H1 (cell line): ENCODE measurements around the gene SLC12A7. TPM values are rescaled to one million over a fixed set of nuclear protein-coding genes. Genes with fewer than 3 reads are reported as not detected.

Experiments used
- CTCF ChIA-PET: fragments of 300-600 bp; sonication (Branson Sonifier 250); formaldehyde crosslinking; loops from one replicate; lab custom pipeline; 2021; ENCODE audit not compliant: partially characterized antibody; lab: Charles Lee
- POLR2A ChIA-PET: fragments of 300-600 bp; sonication (Branson Sonifier 250); formaldehyde crosslinking; loops from one replicate; lab custom pipeline; 2021; ENCODE audit warnings: inconsistent platforms; ENCODE audit not compliant: partially characterized antibody; lab: Charles Lee
- DNase-seq, 2 experiments: peaks; one replicate each; pipeline versions ENCODE4 v3.0.0 to v3.0.0-alpha.2; 2010 to 2022; ENCODE audit warnings: low spot score in 2 of 2, low read depth in 1 of 2, mixed read lengths in 1 of 2
- FAIRE-seq: peaks from 2 replicates; lab custom pipeline; 2011; peaks lifted over from hg19 to GRCh38; lab: Jason Lieb, UNC
- H2AFZ ChIP-seq: 2 replicates; pipeline ENCODE4 v1.8.1; 2012; ENCODE audit warnings: low read length, inconsistent platforms
- H2AK5ac ChIP-seq: 2 replicates; pipeline ENCODE4 v1.6.1; 2013; ENCODE audit warnings: low read depth, low read length
- H2BK120ac ChIP-seq: replicated peaks from 2 replicates; pipeline ENCODE3; 2013; ENCODE audit warnings: low read depth, low read length, inconsistent platforms
- H2BK12ac ChIP-seq: 2 replicates; pipeline ENCODE4 v1.6.1; 2013; ENCODE audit warnings: low read depth, low read length
- H2BK15ac ChIP-seq: 2 replicates; pipeline ENCODE4 v1.6.1; 2013; ENCODE audit warnings: low read length
- H2BK20ac ChIP-seq: 2 replicates; pipeline ENCODE4 v1.6.1; 2013; ENCODE audit warnings: low read length
- H2BK5ac ChIP-seq: 2 replicates; pipeline ENCODE4 v1.6.1; 2013; ENCODE audit warnings: low read depth, low read length
- H3K14ac ChIP-seq: 2 replicates; pipeline ENCODE4 v1.6.1; 2013; ENCODE audit warnings: inconsistent platforms; ENCODE audit not compliant: insufficient read length
- H3K18ac ChIP-seq: 2 replicates; pipeline ENCODE4 v1.6.1; 2013; ENCODE audit warnings: low read length; ENCODE audit errors: extremely low read depth
- H3K23ac ChIP-seq: 2 replicates; pipeline ENCODE4 v1.6.1; 2013; ENCODE audit warnings: inconsistent platforms; ENCODE audit not compliant: insufficient read length
- H3K23me2 ChIP-seq: 2 replicates; pipeline ENCODE4 v1.6.1; 2013; ENCODE audit warnings: low read depth, low read length
- H3K27ac ChIP-seq: 2 replicates; pipeline ENCODE4 v1.6.1; 2011; ENCODE audit warnings: low read depth, low read length, inconsistent platforms
- H3K27me3 ChIP-seq, 4 experiments: replicated peaks in 1 of 4; 1 replicate in 1 of 4; 2 replicates in 3 of 4; pipeline versions ENCODE4 v1.6.1 to v1.8.1; 2011 to 2013; ENCODE audit warnings: low read length in 3 of 4, mild to moderate bottlenecking in 3 of 4, inconsistent platforms in 2 of 4, mixed read lengths in 2 of 4, moderate library complexity in 1 of 4; ENCODE audit not compliant: control insufficient read depth in 3 of 4, insufficient read depth in 3 of 4; ENCODE audit errors: extremely low read depth in 1 of 4
- H3K36me3 ChIP-seq, 4 experiments: 2 replicates each; pipeline versions ENCODE4 v1.6.1 to v1.8.1; 2011 to 2013; ENCODE audit warnings: mild to moderate bottlenecking in 4 of 4, low read length in 3 of 4, moderate library complexity in 2 of 4, control low read depth in 1 of 4, inconsistent platforms in 1 of 4; ENCODE audit not compliant: insufficient read depth in 4 of 4, control insufficient read depth in 2 of 4
- H3K4ac ChIP-seq: replicated peaks from 2 replicates; pipeline ENCODE3; 2013; ENCODE audit warnings: low read length, low read depth, mixed read lengths, inconsistent platforms; ENCODE audit not compliant: insufficient read length
- H3K4me1 ChIP-seq, 4 experiments: replicated peaks in 1 of 4; 1 replicate in 1 of 4; 2 replicates in 3 of 4; pipeline versions ENCODE4 v1.6.1 to v1.8.1; 2011 to 2013; ENCODE audit warnings: low read length in 3 of 4, inconsistent platforms in 2 of 4, mixed read lengths in 1 of 4; ENCODE audit not compliant: insufficient read depth in 4 of 4, control insufficient read depth in 3 of 4
- H3K4me2 ChIP-seq, 2 experiments: 2 replicates each; pipeline versions ENCODE4 v1.6.1 to v1.8.1; 2011 to 2013; ENCODE audit warnings: low read depth in 2 of 2, low read length in 2 of 2, control low read depth in 1 of 2, inconsistent platforms in 1 of 2, mild to moderate bottlenecking in 1 of 2; ENCODE audit not compliant: insufficient read depth in 1 of 2
- H3K4me3 ChIP-seq, 4 experiments: fragments of 200-600, 300-600 bp in 1 of 4; sonication (generic), shearing (Covaris generic), sonication (Bioruptor Twin) in 1 of 4; 2 replicates each; pipeline versions ENCODE4 v1.5.1 to v1.8.1; 2011 to 2016; ENCODE audit warnings: low read length in 4 of 4, low read depth in 3 of 4, control low read depth in 2 of 4, inconsistent platforms in 2 of 4, mild to moderate bottlenecking in 2 of 4, mixed read lengths in 1 of 4, moderate library complexity in 1 of 4; ENCODE audit not compliant: insufficient read depth in 2 of 4; ENCODE audit errors: extremely low read depth in 1 of 4
- H3K56ac ChIP-seq: replicated peaks from 2 replicates; pipeline ENCODE3; 2013; ENCODE audit warnings: low read depth, mild to moderate bottlenecking, mixed read lengths, low read length, inconsistent platforms; ENCODE audit not compliant: insufficient read length
- H3K79me1 ChIP-seq: 2 replicates; pipeline ENCODE4 v1.6.1; 2013; ENCODE audit warnings: low read depth, low read length, control low read depth
- H3K79me2 ChIP-seq, 2 experiments: 2 replicates each; pipeline versions ENCODE4 v1.6.1 to v1.8.1; 2012 to 2013; ENCODE audit warnings: low read length in 2 of 2, mild to moderate bottlenecking in 2 of 2, inconsistent platforms in 1 of 2; ENCODE audit not compliant: insufficient read depth in 2 of 2, control insufficient read depth in 1 of 2
- H3K9ac ChIP-seq, 4 experiments: replicated peaks in 1 of 4; 1 replicate in 1 of 4; 2 replicates in 3 of 4; pipeline versions ENCODE4 v1.6.1 to v1.8.1; 2011 to 2013; ENCODE audit warnings: low read depth in 3 of 4, low read length in 3 of 4, control low read depth in 2 of 4, mild to moderate bottlenecking in 2 of 4, moderate library complexity in 2 of 4, inconsistent platforms in 1 of 4; ENCODE audit errors: extremely low read depth in 1 of 4
- H3K9me3 ChIP-seq, 2 experiments: 2 replicates each; pipeline versions ENCODE4 v1.6.1 to v1.8.1; 2012 to 2013; ENCODE audit warnings: mild to moderate bottlenecking in 2 of 2, moderate library complexity in 2 of 2, control low read depth in 1 of 2, inconsistent platforms in 1 of 2, low read depth in 1 of 2, low read length in 1 of 2, mixed read lengths in 1 of 2; ENCODE audit not compliant: insufficient read depth in 2 of 2
- H4K20me1 ChIP-seq, 2 experiments: replicated peaks in 1 of 2; 2 replicates each; pipeline versions ENCODE3 to v1.8.1; 2011 to 2013; ENCODE audit warnings: inconsistent platforms in 2 of 2, low read length in 2 of 2, mild to moderate bottlenecking in 1 of 2; ENCODE audit not compliant: insufficient read depth in 2 of 2, control insufficient read depth in 1 of 2
- H4K5ac ChIP-seq: 2 replicates; pipeline ENCODE4 v1.6.1; 2013; ENCODE audit warnings: low read length, low read depth, mixed read lengths, inconsistent platforms; ENCODE audit not compliant: insufficient read length
- H4K8ac ChIP-seq: 2 replicates; pipeline ENCODE4 v1.8.0; 2013; ENCODE audit warnings: mild to moderate bottlenecking, moderate library complexity, low read length, inconsistent platforms; ENCODE audit not compliant: insufficient read depth; ENCODE audit errors: extremely low read depth
- H4K91ac ChIP-seq: replicated peaks from 2 replicates; pipeline ENCODE3; 2013; ENCODE audit warnings: low read length, mixed read lengths, inconsistent platforms; ENCODE audit not compliant: insufficient read length
- BRCA1 ChIP-seq: IDR thresholded peaks from 2 replicates; pipeline ENCODE4 v1.6.1; 2012; ENCODE audit warnings: low read depth, low read length, improper control_type of control experiment
- CBX5 ChIP-seq: fragments of 300-800, 300-1000 bp; sonication (generic); IDR thresholded peaks from 2 replicates; pipeline ENCODE4 v1.7.1; 2016; ENCODE audit warnings: antibody characterized with exemption, low read length, low read depth
- CTCF ChIP-seq, 3 experiments: IDR thresholded peaks; 1 replicate in 2 of 3; 2 replicates in 1 of 3; pipeline versions ENCODE4 v1.5.1 to v1.6.1; 2011; ENCODE audit warnings: low read length in 3 of 3, mild to moderate bottlenecking in 3 of 3, inconsistent platforms in 2 of 3, low read depth in 1 of 3, moderate library complexity in 1 of 3; ENCODE audit not compliant: insufficient read depth in 1 of 3; ENCODE audit errors: control extremely low read depth in 1 of 3
- KDM4A ChIP-seq: IDR thresholded peaks from one replicate; pipeline ENCODE4 v1.7.1; 2012; ENCODE audit warnings: low read depth, mild to moderate bottlenecking, moderate library complexity, low read length, inconsistent platforms; ENCODE audit not compliant: severe bottlenecking
- PHF8 ChIP-seq: fragments of 200-600 bp; sonication (generic); conservative IDR thresholded peaks from 2 replicates; pipeline ENCODE4 v1.7.1; 2012; ENCODE audit warnings: low read depth, mild to moderate bottlenecking, inconsistent platforms, low read length, moderate library complexity
- POU5F1 ChIP-seq: IDR thresholded peaks from 2 replicates; pipeline ENCODE4 v1.6.1; 2011; ENCODE audit warnings: low read depth, mild to moderate bottlenecking, low read length, moderate library complexity
- RAD21 ChIP-seq, 2 experiments: IDR thresholded peaks in 1 of 2; conservative IDR thresholded peaks in 1 of 2; 2 replicates each; pipeline ENCODE4 v1.6.1; 2011; ENCODE audit warnings: low read depth in 2 of 2, low read length in 2 of 2, improper control_type of control experiment in 1 of 2, inconsistent platforms in 1 of 2, mild to moderate bottlenecking in 1 of 2, moderate library complexity in 1 of 2
- SIX5 ChIP-seq: IDR thresholded peaks from 2 replicates; pipeline ENCODE4 v1.6.1; 2011; ENCODE audit warnings: mild to moderate bottlenecking, low read depth, low read length
- WGBS, 2 experiments: shearing (Covaris generic) in 1 of 2; methylation state at CpG; one replicate each; pipeline versions ENCODE4 v1.1.6 to v1.1.7; 2013 to 2015; ENCODE audit warnings: low lambda C conversion rate in 2 of 2, mixed read lengths in 2 of 2, inconsistent platforms in 1 of 2, low coverage in 1 of 2, missing lambda C conversion rate in 1 of 2; ENCODE audit not compliant: insufficient replicate concordance in 2 of 2, insufficient coverage in 1 of 2, insufficient read length in 1 of 2; ENCODE audit errors: extremely low coverage in 1 of 2, missing lambda C conversion rate in 1 of 2; 5-methylcytosine and 5-hydroxymethylcytosine counted together
- polyA plus RNA-seq, 7 experiments: library from polyadenylated mRNA; depleted of rRNA in 3 of 7; stranded (reverse) in 5 of 7; unstranded in 2 of 7; fragments of >200 nt in 5 of 7; fragments of 200-250 nt in 2 of 7; gene quantifications; 1 replicate in 5 of 7; 2 replicates in 1 of 7; 4 replicates in 1 of 7; pipeline versions ENCODE4 v1.2.1 to v1.2.3, GENCODE V29; 2011 to 2013; ENCODE audit warnings: missing spikeins in 2 of 7, mixed read lengths in 2 of 7
- total RNA-seq: library from RNA; stranded (reverse); fragmentation: NEBNext Ultra II Directional; extraction: Animal tissue kit (Norgen Biotek cat#: 25700); gene quantifications from 2 replicates; pipeline ENCODE4 v1.2.1, GENCODE V29; 2021

SLC12A7 gene
- total and polyA plus RNA-seq, 2 of the 8 experiments (the other 6 are each of a cell fraction or from before 2014, with no cell fraction given): 23.5 to 39.7 TPM

GRCh38 chr5:1058988-1059883 is 52.6 kb downstream of the SLC12A7 start:
- TF ChIP-seq SIX5 (no peak), CTCF (IDR thresholded peaks at IDR 0.05; ENCODE audit: control extremely low read depth in 1 of 3, insufficient read depth in 1 of 3, low read depth in 1 of 3, low read length in 3 of 3) (no peak), KDM4A (no peak), POU5F1 (no peak), BRCA1 (no peak), PHF8 (no peak), RAD21 (IDR thresholded peaks at IDR 0.05 in 1 of 2, conservative IDR thresholded peaks at IDR 0.05 in 1 of 2; ENCODE audit: low read depth in 2 of 2, low read length in 2 of 2) (no peak), CBX5 (no peak)
- H3K14ac ChIP-seq: no peak overlapping the region
- H3K9ac ChIP-seq: no peak overlapping the region
- H3K9me3 ChIP-seq: no peaks in the 10 kb centered on the region
- H4K5ac ChIP-seq: no peak overlapping the region
- no peak overlapping the region for H2AK5ac ChIP-seq
- H3K23ac ChIP-seq: no peak overlapping the region
- H3K79me1 ChIP-seq: no peaks in the 10 kb centered on the region
- H3K4me2 ChIP-seq: no peak overlapping the region
- H3K4me1 ChIP-seq: no peaks in the 10 kb centered on the region
- no peaks in the 10 kb centered on the region for H3K23me2 ChIP-seq
- no peaks in the 10 kb centered on the region for H3K79me2 ChIP-seq
- FAIRE-seq (no peak), DNase-seq (no peak)
- H3K4ac ChIP-seq: no peak overlapping the region
- no peak overlapping the region for H2AFZ ChIP-seq
- H2BK5ac ChIP-seq: no peak overlapping the region
- H2BK20ac ChIP-seq: no peak overlapping the region
- WGBS, 2 experiments: 93% methylated on average over 23 of the region's 34 CpGs; no CpG with 5 or more reads in 1 of the 2 experiments
- ChIA-PET POLR2A (interaction anchor here (0.9 kb wide), 1 partner anchor 9 kb away, joined by 3 read pairs; no protein-coding TSS in a partner anchor), CTCF (interaction anchor here (0.6 to 1.4 kb wide), 4 partner anchors 108 to 149 kb away, joined by 3 to 4 read pairs (median 4); no protein-coding TSS in a partner anchor)
- peaks cover 0 to 39% (median 16%) of the 10 kb centered on the region in 4 experiments; a peak in 6 of 8 replicates for H3K36me3 ChIP-seq
- H2BK15ac ChIP-seq: no peak overlapping the region
- peaks cover 6 to 12% of the 10 kb centered on the region in 2 experiments for H4K20me1 ChIP-seq
- no peak overlapping the region for H3K27ac ChIP-seq
- H2BK12ac ChIP-seq: no peak overlapping the region
- no peaks in the 10 kb centered on the region for H3K27me3 ChIP-seq
- no peak overlapping the region for H3K56ac ChIP-seq
- H2BK120ac ChIP-seq: no peak overlapping the region
- H4K91ac ChIP-seq: no peak overlapping the region
- no peak overlapping the region for H4K8ac ChIP-seq
- H3K4me3 ChIP-seq: no peak overlapping the region
- no peak overlapping the region for H3K18ac ChIP-seq
